Thyroid gland (tissue), 4 donors: ENCODE measurements around the gene MT1E. TPM values are rescaled to one million over a fixed set of nuclear protein-coding genes. Genes with fewer than 3 reads are reported as not detected.

Experiments used
- DNase-seq, 2 donors: peaks; one replicate each; pipeline ENCODE4 v3.0.0-alpha.2; 2019
- H3K27ac ChIP-seq, 3 donors: fragments of 200-600 bp; sonication (generic); 1 replicate in 2 of 3; 2 replicates in 1 of 3; pipeline ENCODE4 v1.5.1; 2016 to 2019; ENCODE audit warnings: mild to moderate bottlenecking in 1 of 3, moderate library complexity in 1 of 3
- H3K27me3 ChIP-seq: fragments of 200-600 bp; sonication (generic); one replicate; pipeline ENCODE4 v1.5.1; 2019
- H3K36me3 ChIP-seq, 2 donors: fragments of 200-600 bp; sonication (generic); one replicate each; pipeline ENCODE4 v1.5.1; 2016 to 2019
- H3K4me1 ChIP-seq, 2 donors: fragments of 200-600 bp; sonication (generic); one replicate each; pipeline ENCODE4 v1.5.1; 2017 to 2019
- H3K4me3 ChIP-seq, 3 donors: fragments of 200-600 bp; sonication (generic); replicated peaks in 1 of 3; 1 replicate in 2 of 3; 2 replicates in 1 of 3; pipeline ENCODE4 v1.5.1; 2016; ENCODE audit warnings: mild to moderate bottlenecking in 1 of 3
- H3K9me3 ChIP-seq: fragments of 200-600 bp; sonication (generic); one replicate; pipeline ENCODE4 v1.5.1; 2017
- CTCF ChIP-seq, 6 experiments: fragments of 200-600 bp in 3 of 6; fragments of 450-650 bp in 3 of 6; sonication (generic) in 3 of 6; IDR thresholded peaks; one replicate each; pipeline ENCODE4 v1.5.1; 2016 to 2019; ENCODE audit warnings: antibody characterized with exemption in 6 of 6, mild to moderate bottlenecking in 2 of 6, inconsistent platforms in 1 of 6, moderate library complexity in 1 of 6
- POLR2A ChIP-seq, 2 donors: fragments of 450-650 bp; IDR thresholded peaks; one replicate each; pipeline ENCODE4 v1.6.1; 2017; ENCODE audit warnings: antibody characterized with exemption in 2 of 2, mild to moderate bottlenecking in 2 of 2, moderate library complexity in 1 of 2
- WGBS, 2 donors: methylation state at CpG; one replicate each; pipeline ENCODE4 v1.1.5; 2017; 5-methylcytosine and 5-hydroxymethylcytosine counted together
- intact Hi-C: fragments of 100-400 bp; cut with DNase I; formaldehyde crosslinking; loops from one replicate; pipeline ENCODE4 v1.15.1; 2023
- total RNA-seq, 4 donors: library from RNA; depleted of rRNA; stranded (reverse); fragments of >200 nt; gene quantifications; one replicate each; pipeline ENCODE4 v1.2.3, GENCODE V29; 2016

MT1E gene
- total RNA-seq, 4 donors from 2014 or later: 111 to 1,129 (median 368) TPM

- Histone ChIP-seq H3K27ac (peak overlapping the region in 1 of 3 donors; percentile 95), H3K27me3 (no peaks in the 10 kb centered on the region), H3K4me3 (no peak overlapping the region), H3K4me1 (peaks cover 0 to 10% of the 10 kb centered on the region in 2 donors), H3K36me3 (no peaks in the 10 kb centered on the region), H3K9me3 (no peaks in the 10 kb centered on the region)
- TF ChIP-seq CTCF (IDR thresholded peaks at IDR 0.05): no peak
- TF ChIP-seq POLR2A (IDR thresholded peaks at IDR 0.05): no peak
- WGBS, 2 donors: 91 to 95% methylated on average over 3 of the region's 3 CpGs
- intact Hi-C loops: no loop called here
- no peak for DNase-seq
These were observed 4.0 kb downstream of the MT1E start for GRCh38 chr16:56629531-56629930.

DNA sequence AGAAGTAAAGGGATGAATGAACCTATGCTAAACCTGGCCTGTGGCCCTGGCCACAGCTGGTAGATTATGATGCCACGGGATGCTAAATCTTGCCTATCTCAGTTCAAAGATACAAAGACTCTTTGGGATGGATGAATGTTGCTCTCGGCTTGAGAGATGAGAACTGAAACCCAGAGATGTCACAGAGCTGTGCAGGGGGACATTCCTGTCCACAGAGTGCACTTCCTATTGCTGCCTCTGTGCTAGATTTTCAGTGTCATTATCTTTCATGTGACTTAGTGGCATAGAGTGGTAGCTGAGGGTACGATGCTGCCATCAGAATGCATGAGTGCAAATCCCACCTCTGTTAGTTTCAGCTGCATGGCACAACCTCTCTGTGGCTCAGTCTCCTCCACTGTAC is 4.6 kb downstream of the MT1E start:
- H3K4me1 ChIP-seq: peaks cover 0 to 10% of the 10 kb centered on the region in 2 donors
- H3K4me3 ChIP-seq: no peak overlapping the region
- 82 to 93% methylated on average over 3 of the region's 3 CpGs for WGBS, 2 donors
- no peaks in the 10 kb centered on the region for H3K36me3 ChIP-seq
- peaks cover 1% of the 10 kb centered on the region for H3K27me3 ChIP-seq
- DNase-seq: no peak
- H3K27ac ChIP-seq: no peak overlapping the region
- intact Hi-C loops: no loop called here
- TF ChIP-seq POLR2A (IDR thresholded peaks at IDR 0.05): no peak
- no peak for TF ChIP-seq CTCF (IDR thresholded peaks at IDR 0.05)
- no peaks in the 10 kb centered on the region for H3K9me3 ChIP-seq

- WGBS, 2 donors: 89 to 93% methylated on average over 10 of the region's 10 CpGs
- Histone ChIP-seq H3K4me3 (no peak overlapping the region), H3K27ac (peak overlapping the region in 1 of 3 donors; percentile 73), H3K4me1 (peaks cover 0 to 10% of the 10 kb centered on the region in 2 donors), H3K27me3 (peaks cover 4% of the 10 kb centered on the region), H3K9me3 (no peaks in the 10 kb centered on the region), H3K36me3 (no peaks in the 10 kb centered on the region)
- TF ChIP-seq CTCF (IDR thresholded peaks at IDR 0.05) (no peak), POLR2A (IDR thresholded peaks at IDR 0.05) (no peak)
- DNase-seq: no peak
- intact Hi-C loops: no loop called here
These were observed 5.6 kb downstream of the MT1E start for GRCh38 chr16:56631197-56631596.

- peaks cover 0 to 10% of the 10 kb centered on the region in 2 donors for H3K4me1 ChIP-seq
- no peak for TF ChIP-seq CTCF (IDR thresholded peaks at IDR 0.05)
- no peak for TF ChIP-seq POLR2A (IDR thresholded peaks at IDR 0.05)
- peak overlapping the region; percentile 14 to 41 (median 21) for H3K4me3 ChIP-seq
- DNase-seq: no peak
- intact Hi-C loops: no loop called here
- H3K27ac ChIP-seq: peak overlapping the region; percentile 22 to 73 (median 58)
- H3K36me3 ChIP-seq: no peaks in the 10 kb centered on the region
- no peaks in the 10 kb centered on the region for H3K9me3 ChIP-seq
- WGBS, 2 donors: 26 to 32% methylated on average over 12 to 14 of the region's 14 CpGs
- H3K27me3 ChIP-seq: peaks cover 4% of the 10 kb centered on the region
These were observed 6.2 kb downstream of the MT1E start for GRCh38 chr16:56631832-56632155.

DNA sequence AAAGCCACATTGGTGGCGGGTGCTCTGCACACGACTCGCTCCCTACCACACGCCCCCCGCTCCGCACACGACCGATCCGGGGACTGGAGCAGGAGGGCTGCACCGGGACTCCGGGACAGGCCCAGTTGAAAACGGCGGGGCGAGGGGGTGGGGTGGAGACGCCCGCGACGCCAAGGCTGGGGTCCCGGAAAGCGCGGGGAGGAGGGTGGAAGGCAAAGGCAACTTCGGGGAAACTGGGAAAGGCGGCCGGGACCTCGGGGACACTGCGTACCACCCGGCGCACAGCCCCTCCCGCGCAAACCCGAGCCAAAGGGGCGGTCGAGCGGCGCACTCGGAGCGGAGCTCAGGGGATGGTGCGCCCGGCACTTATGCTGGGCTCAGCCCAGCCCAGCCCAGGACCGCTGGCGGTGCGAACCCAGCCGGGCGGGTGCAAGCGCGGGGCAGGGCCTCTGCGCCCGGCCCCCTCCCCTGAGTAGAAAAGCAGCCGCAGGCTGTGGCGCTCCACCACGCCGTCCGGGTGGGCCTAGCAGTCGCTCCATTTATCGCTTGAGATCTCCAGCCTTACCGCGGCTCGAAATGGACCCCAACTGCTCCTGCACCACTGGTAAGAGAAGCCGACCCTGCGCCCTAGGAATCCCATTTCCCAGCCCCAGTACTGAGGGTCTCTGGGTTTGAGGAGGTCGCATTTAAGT is 6.7 kb downstream of the MT1E start, which contains the start of gene MT1M:
TSS of gene MT1M (plus strand) at position 504 of the 692 bp plus-strand sequence. CDS start at position 577, 73 bp downstream.
- Histone ChIP-seq H3K9me3 (no peaks in the 10 kb centered on the region), H3K36me3 (no peaks in the 10 kb centered on the region), H3K27me3 (peaks cover 4% of the 10 kb centered on the region), H3K4me1 (peaks cover 0 to 10% of the 10 kb centered on the region in 2 donors), H3K4me3 (peak within 1 kb of the TSS; percentile 14 to 41 (median 21)), H3K27ac (peak within 1 kb of the TSS; percentile 22 to 73 (median 58))
- TF ChIP-seq CTCF (IDR thresholded peaks at IDR 0.05): no peak
- peak in 1 of 2 donors; percentile 76 for TF ChIP-seq POLR2A (IDR thresholded peaks at IDR 0.05)
- WGBS, 2 donors: 0 to 4% methylated on average over 7 to 22 of the region's 61 CpGs
- intact Hi-C loops: no loop called here
- DNase-seq: peak; percentile 72 to 74
